Dedifferentiated amniotic fluid mesenchymal stem cell (primary cell): ENCODE data around the gene MALRD1.
A peak's percentile ranks its signal among the peaks of the same experiment; 100 is the strongest.
"Not testable (repeated sequence)": the region's sequence is repeated elsewhere in the genome, so short reads cannot be mapped to it uniquely, and the experiment has no call there.

Experiments
- DNase-seq: peaks from one replicate; pipeline ENCODE4 v3.0.0-alpha.2; 2016; ENCODE audit errors: extremely low spot score

Gene MALRD1

GRCh38 chr10:19493917-19494316 lies 445.3 kb downstream of the MALRD1 start:
- DNase-seq, result no peak

GRCh38 chr10:19497026-19497425 lies 448.4 kb downstream of the MALRD1 start:
- DNase-seq, result no peak

- no peak for DNase-seq
These were observed 450.0 kb downstream of the MALRD1 start for GRCh38 chr10:19498393-19499290.

- DNase-seq, result no peak
These were observed 450.7 kb downstream of the MALRD1 start for GRCh38 chr10:19499291-19499770.

GRCh38 chr10:19500959-19501358 lies 452.4 kb downstream of the MALRD1 start:
- no peak for DNase-seq

GRCh38 chr10:19505320-19506312 lies 457.0 kb downstream of the MALRD1 start:
- no peak for DNase-seq

GRCh38 chr10:19510005-19510732 lies 461.6 kb downstream of the MALRD1 start:
- DNase-seq, result not testable (repeated sequence)

- DNase-seq, result no peak
These were observed 469.5 kb downstream of the MALRD1 start for GRCh38 chr10:19518109-19518508.

GRCh38 chr10:19518632-19519031 lies 470.0 kb downstream of the MALRD1 start:
- DNase-seq, result no peak

GRCh38 chr10:19531324-19531723 lies 482.7 kb downstream of the MALRD1 start:
- no peak for DNase-seq

GRCh38 chr10:19532411-19532810 lies 483.8 kb downstream of the MALRD1 start:
- DNase-seq, result no peak

GRCh38 chr10:19541299-19541698 lies 492.7 kb downstream of the MALRD1 start:
- DNase-seq, result no peak

GRCh38 chr10:19546224-19546623 lies 497.6 kb downstream of the MALRD1 start:
- DNase-seq, result no peak

GRCh38 chr10:19549503-19549902 lies 500.9 kb downstream of the MALRD1 start:
- no peak for DNase-seq

GRCh38 chr10:19556666-19557065 lies 508.1 kb downstream of the MALRD1 start:
- no peak for DNase-seq

GRCh38 chr10:19561181-19561580 lies 512.6 kb downstream of the MALRD1 start:
- no peak for DNase-seq

- no peak for DNase-seq
These were observed 515.0 kb downstream of the MALRD1 start for GRCh38 chr10:19563388-19564141.

GRCh38 chr10:19570120-19570519 lies 521.5 kb downstream of the MALRD1 start:
- peak; percentile 56 for DNase-seq

- no peak for DNase-seq
These were observed 522.4 kb downstream of the MALRD1 start for GRCh38 chr10:19570991-19571390.

- peak; percentile 33 for DNase-seq
These were observed 523.5 kb downstream of the MALRD1 start for GRCh38 chr10:19572056-19572455.

- DNase-seq, result no peak
These were observed 528.0 kb downstream of the MALRD1 start for GRCh38 chr10:19576576-19576975.
